HG02973 (cell line): Measurements from ENCODE around the gene DOCK11.
"Not testable (repeated sequence)": the region's sequence is repeated elsewhere in the genome, so short reads cannot be mapped to it uniquely, and the experiment has no call there.

Experiments used
- ATAC-seq: cut with Tn5 transposase; IDR thresholded peaks from one replicate; pipeline ENCODE4 v1.9.1; 2021; ENCODE audit warnings: moderate library complexity; ENCODE audit not compliant: unreplicated experiment

Gene DOCK11

GRCh38 chrX:118729042-118729652, 233.5 kb downstream of the DOCK11 start:
- ATAC-seq: no peak

DNA sequence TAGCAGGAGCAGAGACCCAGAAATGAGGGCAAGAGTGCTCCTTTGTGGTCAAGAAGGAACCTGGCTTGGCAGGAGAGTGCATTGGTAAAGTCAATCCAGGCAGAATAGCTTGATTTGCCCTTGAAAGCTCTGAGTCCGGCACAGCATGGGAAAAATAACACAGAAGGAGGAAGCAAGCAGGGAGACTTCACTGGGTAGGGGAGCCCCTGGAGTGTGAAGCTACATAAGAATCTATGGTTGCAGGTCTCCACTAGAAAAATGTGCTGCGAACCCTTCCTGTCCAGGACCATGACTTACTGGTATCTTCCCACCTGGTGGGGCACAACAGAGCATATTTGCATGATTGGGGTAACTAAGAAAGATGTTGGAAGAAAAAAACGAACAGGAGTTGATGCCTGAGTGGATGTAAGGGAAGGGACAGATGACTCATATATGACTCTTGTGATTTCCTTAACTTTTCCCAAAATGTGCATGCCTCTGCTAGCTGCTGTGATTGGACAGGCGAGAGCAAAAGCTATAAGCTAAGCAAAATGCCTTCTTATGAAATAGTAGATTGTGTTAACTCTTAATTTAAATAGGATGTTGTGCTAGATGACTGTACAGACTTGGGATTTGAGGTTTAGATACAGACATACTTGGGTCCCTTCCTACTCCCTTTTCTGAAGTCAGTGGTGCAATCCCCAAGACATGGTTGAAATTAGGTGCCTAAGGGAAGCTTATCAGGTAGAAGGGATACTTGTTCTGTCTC, 235.1 kb downstream of the DOCK11 start:
- ATAC-seq: no peak

DNA sequence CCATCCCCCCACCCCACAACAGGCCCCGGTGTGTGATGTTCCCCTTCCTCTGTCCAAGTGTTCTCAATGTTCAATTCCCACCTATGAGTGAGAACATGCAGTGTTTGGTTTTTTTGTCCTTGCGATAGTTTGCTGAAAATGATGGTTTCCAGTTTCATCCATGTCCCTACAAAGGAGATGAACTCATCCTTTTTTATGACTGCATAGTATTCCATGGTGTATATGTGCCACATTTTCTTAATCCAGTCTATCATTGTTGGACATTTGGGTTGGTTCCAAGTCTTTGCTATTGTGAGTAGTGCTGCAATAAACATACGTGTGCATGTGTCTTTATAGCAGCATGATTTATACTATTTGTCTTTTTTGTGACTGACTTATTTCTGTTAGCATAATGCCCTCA, 236.9 kb downstream of the DOCK11 start:
- not testable (repeated sequence) for ATAC-seq

GRCh38 chrX:118734909-118735308, 239.3 kb downstream of the DOCK11 start:
- ATAC-seq: no peak
